Left ventricle myocardium superior (tissue), 1 donor: ENCODE results near the gene TNRC6C. TPM values are rescaled to one million over a fixed set of nuclear protein-coding genes. Genes with fewer than 3 reads are reported as not detected.
"Not testable (repeated sequence)": the region's sequence is repeated elsewhere in the genome, so short reads cannot be mapped to it uniquely, and the experiment has no call there.

Experiments used
- ATAC-seq: fragments of 200-7000 bp; cut with Tn5 transposase; one replicate; pipeline ENCODE4 v1.9.1; 2020; ENCODE audit warnings: mild to moderate bottlenecking, moderate library complexity
- DNase-seq: peaks from one replicate; pipeline ENCODE4 v3.0.0-alpha.2; 2020
- intact Hi-C: fragments of 100-400 bp; cut with micrococcal nuclease; formaldehyde crosslinking; loops from one replicate; pipeline ENCODE4 v1.11.0; 2022
- total RNA-seq: library from RNA; stranded (reverse); fragmentation: NEBNext Ultra II Directional; extraction: Animal tissue kit (Norgen Biotek cat#: 25700); gene quantifications from one replicate; pipeline ENCODE4 v1.2.1, GENCODE V29; 2021
- donor health status: DM: no; HTN: yes; CAD: no; lungs with severe emphysema.

The TNRC6C gene
- total RNA-seq, 1 donor from 2014 or later: 21.2 TPM

DNA sequence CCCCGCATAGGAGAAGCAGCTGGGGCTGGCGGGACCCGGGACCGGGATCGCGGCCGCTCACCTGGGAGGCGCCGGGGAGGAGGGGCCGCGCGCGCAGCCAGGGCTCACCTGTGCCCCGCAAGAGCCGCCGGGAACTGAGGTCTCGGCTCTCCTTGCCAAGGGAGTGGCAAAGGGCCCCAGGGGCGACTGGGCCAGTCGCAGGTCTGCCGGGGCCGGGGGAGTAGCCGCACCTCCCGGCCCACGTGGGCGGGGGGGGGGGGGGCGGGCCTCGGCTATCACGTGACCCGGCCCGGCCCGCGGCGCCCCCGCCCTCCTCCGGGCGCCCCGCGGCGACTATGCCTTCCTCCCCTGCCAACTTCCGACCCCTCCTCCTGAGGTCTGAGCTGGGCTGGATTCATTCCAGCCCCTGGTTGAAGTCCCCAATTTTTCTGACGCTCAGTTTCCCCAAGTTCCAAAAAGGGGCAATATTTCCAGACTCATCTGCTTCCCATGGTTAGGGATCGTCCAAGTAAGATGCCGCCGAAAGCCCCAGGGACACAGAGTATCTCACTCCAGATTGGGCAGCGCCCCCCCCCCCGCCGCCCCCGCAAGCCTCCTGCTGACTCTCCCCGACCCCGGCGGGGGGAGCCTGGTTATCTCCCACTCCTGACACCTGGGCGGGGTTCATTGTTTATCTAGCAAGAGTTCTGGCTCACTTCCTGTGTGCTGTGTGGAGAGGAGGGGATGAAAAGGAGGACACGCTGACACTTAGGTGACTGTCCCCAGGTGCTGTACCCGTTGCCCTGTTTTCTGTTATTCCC is 170.2 kb downstream of the TNRC6C start, which contains the start of gene TMC6:
Gene TMC6 (minus strand): TSS at position 205 of the 800 bp plus-strand sequence. CDS start 1,923 bp downstream, outside the sequence.
- intact Hi-C loops: no loop called here
- peak; percentile 47 for ATAC-seq
- peak; percentile 74 for DNase-seq

DNA sequence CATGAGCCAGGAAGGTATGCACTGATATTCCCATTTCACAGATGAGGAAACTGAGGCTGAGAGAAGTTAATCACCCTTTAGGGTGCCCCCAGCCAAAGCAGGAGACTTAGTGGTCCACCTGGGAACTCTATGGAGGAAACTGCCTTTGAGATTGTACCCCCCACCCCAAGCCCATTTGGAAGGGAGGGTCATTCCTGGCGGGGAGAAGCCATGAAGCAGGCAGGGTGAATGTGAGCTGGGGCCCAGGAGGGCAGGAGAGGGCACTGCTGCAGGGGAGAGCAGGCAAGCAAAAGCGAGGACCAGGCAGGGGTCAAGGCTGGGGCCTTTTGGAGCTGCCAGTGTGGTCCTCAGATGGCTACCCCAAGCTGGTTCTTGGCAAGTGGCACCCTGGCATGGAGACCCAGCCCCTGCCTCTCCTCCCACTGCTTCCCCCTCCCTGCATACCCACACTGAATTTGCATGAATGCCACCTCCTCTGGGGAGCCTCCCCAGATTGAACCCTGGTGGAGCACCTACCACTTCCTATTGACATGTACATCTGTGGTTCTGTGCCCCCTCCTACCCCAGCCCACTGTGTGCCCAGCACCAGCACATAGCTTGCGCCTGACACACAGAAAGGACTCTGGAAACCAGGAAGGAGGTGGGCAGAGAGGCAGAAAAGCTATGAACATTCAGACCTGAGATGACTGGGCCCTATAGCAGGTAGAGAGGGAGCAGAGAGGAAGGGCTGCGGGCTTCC is 171.0 kb downstream of the TNRC6C start:
- ATAC-seq (no peak), DNase-seq (no peak)
- intact Hi-C loops: no loop called here

DNA sequence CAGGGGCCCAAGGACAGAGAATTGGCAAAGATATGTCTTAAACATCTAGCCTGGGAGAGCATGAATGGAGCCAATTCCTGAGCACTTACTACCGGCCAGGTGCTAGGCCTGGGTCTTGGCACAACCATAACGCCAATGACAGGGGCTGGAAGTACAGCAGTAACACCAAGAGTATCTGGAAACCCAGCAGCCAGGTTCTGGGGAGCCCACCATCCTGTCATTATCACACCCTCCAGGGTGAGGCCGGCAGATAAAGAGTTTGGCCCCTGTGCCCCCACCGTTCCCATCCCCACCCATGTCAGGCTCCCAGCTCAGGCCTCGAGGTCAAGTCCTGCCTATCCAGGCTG is 171.6 kb downstream of the TNRC6C start:
- DNase-seq (no peak), ATAC-seq (no peak)
- intact Hi-C loops: no loop called here

DNA sequence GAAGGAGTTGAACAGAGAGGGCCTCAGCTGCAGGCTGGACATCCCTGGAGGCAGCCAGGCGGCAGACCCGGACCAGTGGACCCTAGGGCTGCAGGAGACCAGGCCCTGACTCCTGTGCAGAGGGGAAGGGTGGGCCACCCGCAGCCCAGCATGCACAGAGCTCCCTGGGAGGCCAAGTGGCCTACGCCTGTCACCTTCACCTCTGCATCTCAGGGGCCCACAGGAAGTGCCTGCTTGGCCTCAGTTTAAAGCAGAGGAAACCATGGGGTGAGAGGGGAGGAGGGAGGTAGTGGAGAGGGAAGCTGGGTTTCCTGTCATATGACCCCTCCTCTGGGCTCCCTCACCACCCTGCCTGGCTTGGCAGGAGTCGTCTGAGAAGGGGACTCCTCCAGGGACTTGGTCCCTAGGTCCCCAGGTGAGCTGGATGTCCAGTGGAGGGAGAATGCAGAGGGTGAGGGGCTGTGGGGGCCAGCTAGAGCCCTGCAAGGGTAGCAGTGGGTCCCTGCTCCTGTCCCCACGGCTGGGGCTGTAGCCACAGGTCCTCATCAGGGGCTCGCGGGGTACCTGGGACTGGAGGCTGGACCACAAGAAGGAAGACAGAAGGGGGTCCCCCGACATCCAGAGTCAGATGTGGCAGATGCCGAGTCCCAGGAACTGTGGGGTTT is 172.1 kb downstream of the TNRC6C start, which contains the start of gene TMC8:
Gene TMC8 (plus strand): TSS at position 335 of the 665 bp plus-strand sequence. CDS start 818 bp downstream, outside the sequence.
- DNase-seq (peak; percentile 53), ATAC-seq (no peak)
- intact Hi-C loops: no loop called here

DNA sequence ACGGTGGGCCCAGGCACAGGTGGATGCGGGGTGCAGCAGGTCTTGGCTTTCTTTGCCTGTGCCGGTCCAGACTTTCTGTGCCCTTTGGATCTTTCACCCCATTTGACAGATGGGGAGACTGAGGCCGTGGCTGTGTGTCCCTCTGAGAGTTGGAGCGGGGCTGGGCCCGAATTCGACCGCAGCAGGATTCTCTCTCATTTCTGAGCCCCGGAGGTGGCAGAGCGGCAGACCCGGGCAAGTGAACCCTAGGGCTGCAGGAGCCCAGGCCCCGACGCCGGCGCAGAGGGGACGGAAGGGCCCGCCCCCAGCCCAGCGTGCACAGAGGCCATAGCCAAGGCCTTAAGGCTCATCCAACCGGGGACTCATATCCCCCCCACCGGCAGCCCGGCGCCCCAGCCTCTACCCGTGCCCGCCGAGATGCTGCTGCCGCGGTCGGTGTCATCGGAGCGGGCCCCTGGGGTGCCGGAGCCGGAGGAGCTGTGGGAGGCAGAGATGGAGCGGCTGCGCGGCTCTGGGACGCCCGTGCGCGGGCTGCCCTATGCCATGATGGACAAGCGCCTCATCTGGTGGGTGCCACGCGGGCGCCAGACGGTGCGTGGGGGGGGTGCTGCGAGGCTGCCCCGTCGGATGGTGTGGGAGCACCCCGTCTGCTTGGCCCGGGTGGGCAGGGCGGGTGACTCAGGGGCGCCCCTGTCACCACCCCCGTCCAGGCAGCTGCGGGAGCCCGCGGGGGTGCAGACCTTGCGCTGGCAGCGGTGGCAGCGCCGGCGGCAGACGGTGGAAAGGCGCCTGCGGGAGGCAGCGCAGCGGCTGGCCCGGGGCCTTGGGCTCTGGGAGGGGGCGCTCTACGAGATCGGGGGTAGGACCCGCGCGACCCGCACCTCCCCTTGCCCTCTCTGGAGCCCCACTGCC is 172.9 kb downstream of the TNRC6C start:
- DNase-seq: peak; percentile 40
- intact Hi-C loops: no loop called here
- ATAC-seq: no peak

DNA sequence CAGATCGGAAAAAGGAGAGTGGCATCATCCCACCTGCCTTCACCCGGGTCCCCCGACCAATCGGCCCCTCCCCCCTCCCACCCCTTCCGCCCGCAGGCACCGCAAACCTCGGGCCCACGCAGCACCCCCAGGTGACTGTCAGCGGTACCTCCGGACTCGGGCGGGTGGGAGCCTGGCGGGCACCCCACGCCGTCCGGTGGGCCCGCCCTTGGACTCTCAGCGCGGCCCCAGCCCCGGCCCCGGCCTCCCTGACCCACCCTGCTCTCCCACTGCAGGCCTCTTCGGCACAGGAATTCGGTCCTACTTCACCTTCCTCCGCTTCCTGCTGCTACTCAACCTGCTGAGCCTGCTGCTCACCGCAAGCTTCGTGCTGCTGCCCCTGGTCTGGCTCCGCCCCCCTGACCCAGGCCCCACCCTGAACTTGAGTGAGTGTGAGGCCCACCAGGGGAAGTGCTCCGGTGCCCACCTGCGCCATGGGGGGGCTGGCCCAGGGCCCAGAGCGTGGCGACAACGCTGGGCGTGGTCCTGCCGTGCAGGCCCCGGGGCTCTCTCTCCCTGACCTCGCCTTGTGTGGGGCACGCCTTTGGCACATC is 173.7 kb downstream of the TNRC6C start:
- intact Hi-C loops: no loop called here
- ATAC-seq (no peak), DNase-seq (peak; percentile 39)

DNA sequence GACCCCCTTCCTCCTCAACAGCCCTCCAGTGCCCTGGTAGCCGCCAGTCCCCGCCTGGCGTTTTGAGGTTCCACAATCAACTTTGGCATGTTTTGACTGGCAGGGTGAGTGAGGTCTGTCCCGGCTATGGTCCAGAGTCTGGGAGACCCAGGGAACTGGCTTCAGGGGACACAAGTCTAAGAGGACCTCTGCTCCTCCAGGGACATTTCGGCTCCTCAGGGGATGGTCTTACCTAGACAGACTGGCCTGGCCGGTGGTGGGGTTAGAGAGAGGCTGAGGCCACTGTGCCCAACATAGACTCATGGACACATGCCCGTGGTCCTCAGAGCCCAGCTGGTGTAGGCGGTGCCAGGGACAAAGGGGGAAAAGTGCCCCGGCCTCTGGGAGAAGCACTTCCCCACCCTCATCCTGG is 174.3 kb downstream of the TNRC6C start:
- DNase-seq (no peak), ATAC-seq (no peak)
- intact Hi-C loops: no loop called here

DNA sequence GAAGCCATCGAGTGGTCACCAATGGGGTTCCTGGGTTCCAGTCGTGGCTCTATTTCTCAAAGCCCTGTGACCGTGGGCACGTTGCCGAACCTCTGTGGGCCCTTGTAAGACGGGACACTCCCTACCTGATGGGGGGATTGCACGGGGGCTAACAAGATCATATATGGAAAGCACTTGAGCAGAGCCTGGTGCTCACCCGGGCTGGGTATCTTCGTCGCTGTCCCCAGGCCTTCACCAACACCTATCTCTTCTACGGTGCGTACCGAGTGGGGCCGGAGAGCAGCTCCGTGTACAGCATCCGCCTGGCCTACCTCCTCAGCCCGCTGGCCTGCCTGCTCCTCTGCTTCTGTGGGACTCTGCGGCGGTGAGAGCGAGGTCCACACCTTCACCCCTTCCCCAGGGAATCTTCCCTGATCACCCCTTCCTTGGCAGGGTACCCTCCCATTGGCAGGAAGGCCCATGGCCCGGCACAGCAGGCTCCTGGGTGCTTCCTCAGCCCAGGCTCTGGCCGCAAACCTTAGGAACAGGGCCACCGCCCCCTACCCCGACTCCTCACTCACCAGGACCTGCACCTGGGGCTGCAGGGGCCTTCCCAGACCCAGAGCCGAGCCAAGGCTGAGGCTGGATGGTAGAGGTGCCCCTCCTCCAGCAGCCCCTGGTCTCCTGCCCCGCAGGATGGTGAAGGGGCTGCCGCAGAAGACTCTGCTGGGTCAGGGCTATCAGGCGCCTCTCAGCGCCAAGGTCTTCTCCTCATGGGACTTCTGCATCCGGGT is 174.9 kb downstream of the TNRC6C start:
- ATAC-seq (no peak), DNase-seq (no peak)
- intact Hi-C loops: no loop called here

DNA sequence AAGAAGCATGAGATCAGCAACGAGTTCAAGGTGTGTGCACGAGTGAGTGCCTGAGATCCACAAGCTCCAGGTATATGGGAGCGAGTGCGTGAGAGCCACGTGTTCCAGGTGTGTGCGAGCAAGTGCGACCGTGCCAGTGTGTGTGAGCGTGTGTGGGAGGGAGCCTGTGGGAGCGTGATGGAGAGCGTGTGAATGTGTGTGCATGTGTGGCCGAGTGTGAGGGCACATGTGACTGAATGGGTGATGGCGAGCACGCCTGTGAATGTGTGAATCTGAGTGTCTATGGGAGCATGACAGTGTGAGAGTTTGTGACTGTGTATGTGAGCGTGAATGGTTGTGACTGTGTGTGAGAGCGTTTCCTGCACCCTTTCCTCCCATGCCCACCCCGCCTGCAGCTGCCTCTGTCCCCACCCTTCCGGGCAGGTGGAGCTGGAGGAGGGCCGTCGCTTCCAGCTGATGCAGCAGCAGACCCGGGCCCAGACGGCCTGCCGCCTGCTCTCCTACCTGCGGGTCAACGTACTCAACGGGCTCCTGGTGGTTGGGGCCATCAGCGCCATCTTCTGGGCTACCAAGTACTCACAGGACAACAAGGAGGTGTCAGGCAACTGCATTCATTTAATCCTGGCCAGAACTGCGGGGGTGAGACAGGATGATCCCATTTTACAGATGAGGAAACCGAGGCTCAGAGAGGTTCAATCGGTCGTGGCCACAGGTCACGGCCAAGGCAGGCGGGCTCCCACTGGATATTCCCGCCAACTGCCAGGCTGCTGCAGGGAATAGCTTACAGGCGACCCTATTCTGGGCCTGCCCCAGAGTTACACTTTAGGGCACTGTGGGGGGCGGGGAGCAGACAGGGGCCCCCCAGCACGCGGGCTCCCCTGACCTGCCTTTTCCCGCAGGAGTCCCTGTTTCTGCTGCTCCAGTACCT is 175.7 kb downstream of the TNRC6C start:
- DNase-seq: peak; percentile 67
- intact Hi-C loops: no loop called here
- peak; percentile 16 for ATAC-seq

DNA sequence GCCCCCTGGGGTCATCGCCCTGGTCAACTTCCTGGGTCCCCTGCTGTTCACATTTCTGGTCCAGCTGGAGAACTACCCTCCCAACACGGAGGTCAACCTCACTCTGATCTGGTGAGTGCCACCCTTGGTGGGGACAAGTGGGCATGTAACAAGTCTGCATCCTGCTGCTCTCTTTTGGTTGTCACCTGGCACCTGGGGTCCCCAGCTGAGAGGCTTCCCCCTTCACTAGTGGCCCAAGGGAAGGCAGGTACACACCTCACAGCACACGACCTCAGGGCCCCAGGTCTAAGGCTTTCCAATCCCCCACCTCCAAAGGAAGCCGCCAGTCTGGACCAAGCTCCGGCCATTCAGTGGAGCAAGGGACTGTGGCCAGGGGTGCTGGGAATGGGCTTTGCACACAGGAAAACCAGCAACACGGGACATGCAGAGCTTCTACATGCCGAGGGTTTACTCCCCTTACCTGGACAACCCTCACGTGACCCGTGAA is 176.4 kb downstream of the TNRC6C start:
- no peak for ATAC-seq
- intact Hi-C loops: no loop called here
- DNase-seq: no peak

DNA sequence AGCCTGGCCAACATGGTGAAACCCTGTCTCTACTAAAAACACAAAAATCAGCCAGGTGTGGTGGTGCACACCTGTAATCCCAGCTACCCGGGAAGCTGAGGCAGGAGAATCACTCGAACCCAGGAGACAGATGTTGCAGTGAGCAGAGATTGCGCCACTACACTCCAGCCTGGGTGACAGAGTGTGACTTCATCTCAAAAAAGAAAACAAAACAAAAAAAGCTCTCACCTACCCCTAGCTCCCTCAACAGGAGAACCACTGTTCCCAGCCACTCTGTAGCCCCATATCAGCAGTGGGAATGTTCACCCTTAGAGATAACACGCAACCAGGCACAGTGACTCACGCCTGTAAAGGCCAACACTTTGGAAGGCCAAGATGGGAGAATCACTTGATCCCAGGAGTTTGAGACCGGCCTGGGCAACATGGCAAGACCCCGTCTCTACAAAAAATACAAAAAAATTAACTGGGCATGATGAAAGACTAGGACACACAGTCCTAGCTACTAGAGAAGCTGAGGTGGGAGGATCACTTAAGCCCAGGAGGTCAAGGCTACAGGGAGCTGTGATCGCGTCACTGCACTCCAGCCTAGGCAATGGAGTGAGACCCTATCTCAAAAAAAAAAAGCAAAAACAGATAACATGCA is 177.5 kb downstream of the TNRC6C start:
- intact Hi-C loops: no loop called here
- no peak for ATAC-seq
- DNase-seq: no peak

DNA sequence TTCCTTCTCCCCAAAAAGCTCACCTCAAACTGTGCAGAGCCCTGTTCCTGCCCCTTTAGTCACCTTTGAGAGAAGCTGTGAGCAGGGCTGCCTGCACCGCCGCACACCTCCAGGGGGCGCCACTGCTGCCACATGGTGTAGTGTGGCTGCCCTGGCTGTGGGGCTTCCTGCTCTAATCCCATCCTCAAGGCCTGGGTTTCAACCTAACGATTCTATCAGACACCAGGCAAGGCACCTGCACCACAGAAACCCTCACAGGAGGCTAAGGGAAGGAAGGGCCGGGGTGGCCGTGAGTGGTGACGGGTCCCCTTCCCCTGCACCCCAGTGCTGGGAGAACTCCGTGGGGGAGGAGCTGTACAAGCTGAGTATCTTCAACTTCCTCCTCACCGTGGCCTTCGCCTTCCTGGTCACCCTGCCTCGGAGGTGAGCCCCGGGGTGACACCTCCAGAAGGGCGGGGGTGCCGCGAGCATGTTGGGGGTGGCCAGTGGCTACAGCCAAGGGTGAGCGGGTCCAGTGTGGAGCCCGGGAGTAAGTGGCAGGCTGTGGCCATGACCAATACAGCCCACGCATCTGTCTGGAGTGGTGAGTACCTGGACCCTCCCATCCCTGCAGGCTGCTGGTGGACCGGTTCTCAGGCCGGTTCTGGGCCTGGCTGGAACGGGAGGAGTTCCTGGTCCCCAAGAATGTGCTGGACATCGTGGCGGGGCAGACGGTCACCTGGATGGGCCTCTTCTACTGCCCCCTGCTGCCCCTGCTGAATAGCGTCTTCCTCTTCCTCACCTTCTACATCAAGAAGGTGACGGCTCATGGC is 179.1 kb downstream of the TNRC6C start:
- DNase-seq (peak; percentile 34), ATAC-seq (no peak)
- intact Hi-C loops: no loop called here

DNA sequence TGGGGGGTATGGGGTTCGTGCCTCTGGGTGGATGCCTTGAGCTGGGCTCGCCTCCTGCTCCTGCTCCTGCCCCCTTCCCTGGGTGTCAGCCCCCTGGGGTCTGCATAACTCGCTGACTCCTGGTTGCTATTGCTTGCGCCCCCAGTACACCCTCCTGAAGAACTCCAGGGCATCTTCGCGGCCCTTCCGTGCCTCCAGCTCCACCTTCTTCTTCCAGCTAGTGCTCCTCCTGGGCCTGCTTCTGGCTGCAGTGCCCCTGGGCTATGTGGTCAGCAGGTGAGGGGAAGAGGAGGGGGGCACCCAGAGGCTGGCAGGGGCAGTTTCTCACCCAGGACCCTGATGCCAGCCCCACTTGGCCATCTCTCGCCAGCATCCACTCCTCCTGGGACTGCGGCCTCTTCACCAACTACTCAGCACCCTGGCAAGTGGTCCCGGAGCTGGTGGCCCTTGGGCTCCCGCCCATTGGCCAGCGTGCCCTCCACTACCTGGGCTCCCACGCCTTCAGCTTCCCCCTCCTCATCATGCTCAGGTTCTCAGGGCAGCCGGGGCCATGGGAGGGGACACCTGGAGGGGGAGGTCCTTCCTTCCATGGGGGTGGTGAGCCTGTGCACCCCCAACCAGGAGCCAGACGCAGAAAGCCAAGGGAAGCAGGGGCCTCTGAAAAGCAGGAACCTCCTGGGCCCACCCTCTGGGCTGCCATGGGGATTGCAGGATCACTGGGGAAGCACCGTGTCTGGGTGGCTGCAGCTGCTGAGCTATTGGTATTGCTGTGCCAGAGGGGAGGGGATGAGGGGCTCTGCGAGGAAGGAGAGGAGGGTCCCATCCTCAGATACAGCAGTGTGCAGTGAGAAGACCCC is 179.9 kb downstream of the TNRC6C start:
- ATAC-seq (no peak), DNase-seq (no peak)
- intact Hi-C loops: no loop called here

DNA sequence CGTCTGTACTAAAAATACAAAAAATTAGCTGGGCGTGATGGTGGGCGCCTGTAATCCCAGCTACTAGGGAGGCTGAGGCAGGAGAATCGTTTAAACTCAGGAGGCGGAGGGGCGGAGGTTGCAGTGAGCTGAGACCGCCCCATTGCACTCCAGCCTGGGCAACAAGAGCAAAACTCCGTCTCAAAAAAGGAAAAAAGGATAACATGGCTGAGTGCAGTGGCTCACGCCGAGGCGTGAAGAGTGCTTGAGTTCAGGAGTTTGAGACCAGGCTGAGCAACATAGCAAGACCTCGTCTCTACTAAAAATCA is 181.3 kb downstream of the TNRC6C start:
- DNase-seq, intact Hi-C loops, ATAC-seq: not testable (repeated sequence)
